SK-N-SH treated with all-trans-retinoic acid at 6 μM for 48 hours (cell line): ENCODE results near the gene INSM1.

Experiments
- ATAC-seq: fragments of 200-7000 bp; cut with Tn5 transposase; 3 replicates; pipeline ENCODE4 v1.9.1; 2020; ENCODE audit warnings: mild to moderate bottlenecking, moderate library complexity
- BACH2 ChIP-seq: fragments of 250-450 bp; sonication (Bioruptor Pico); IDR thresholded peaks from 2 replicates; pipeline ENCODE4 v1.9.0; 2021; ENCODE audit warnings: mild to moderate bottlenecking, borderline replicate concordance
- CREB5 ChIP-seq: fragments of 250-450 bp; sonication (Bioruptor Pico); IDR thresholded peaks from 2 replicates; pipeline ENCODE4 v1.5.1; 2020; ENCODE audit warnings: low read depth, mild to moderate bottlenecking, moderate library complexity
- CSDC2 ChIP-seq: fragments of 250-450 bp; sonication (Bioruptor Pico); IDR thresholded peaks from 2 replicates; pipeline ENCODE4 v1.5.0; 2020; ENCODE audit warnings: mild to moderate bottlenecking, moderate library complexity
- ESRRG ChIP-seq: fragments of 250-450 bp; sonication (Bioruptor Pico); IDR thresholded peaks from 2 replicates; pipeline ENCODE4 v1.6.1; 2021; ENCODE audit warnings: mild to moderate bottlenecking
- OSR1 ChIP-seq: fragments of 250-450 bp; sonication (Bioruptor Pico); IDR thresholded peaks from 2 replicates; pipeline ENCODE4 v1.8.0; 2022; ENCODE audit warnings: moderate library complexity, mild to moderate bottlenecking, inconsistent platforms
- PATZ1 ChIP-seq: fragments of 250-450 bp; sonication (Bioruptor Pico); IDR thresholded peaks from 2 replicates; pipeline ENCODE4 v1.8.0; 2020; ENCODE audit warnings: mild to moderate bottlenecking, moderate library complexity, borderline replicate concordance
- RARB ChIP-seq: fragments of 250-450 bp; sonication (Bioruptor Pico); IDR thresholded peaks from 2 replicates; pipeline ENCODE4 v1.8.0; 2021; ENCODE audit warnings: mild to moderate bottlenecking, moderate library complexity
- SNAI2 ChIP-seq: fragments of 250-450 bp; sonication (Bioruptor Pico); IDR thresholded peaks from 2 replicates; pipeline ENCODE4 v1.5.0; 2020; ENCODE audit warnings: mild to moderate bottlenecking, moderate library complexity
- TCF4 ChIP-seq: fragments of 250-450 bp; sonication (Bioruptor Pico); IDR thresholded peaks from 2 replicates; pipeline ENCODE4 v1.8.0; 2021; ENCODE audit warnings: mild to moderate bottlenecking, moderate library complexity, borderline replicate concordance
- ZFP3 ChIP-seq: fragments of 250-450 bp; sonication (Bioruptor Pico); IDR thresholded peaks from 2 replicates; pipeline ENCODE4 v1.5.0; 2020; ENCODE audit warnings: mild to moderate bottlenecking, moderate library complexity
- ZFP30 ChIP-seq: fragments of 450-650 bp; formaldehyde crosslinking; IDR thresholded peaks from 2 replicates; pipeline ENCODE4 v1.5.0; 2022; ENCODE audit warnings: mild to moderate bottlenecking, moderate library complexity
- ZNF70 ChIP-seq: fragments of 450-650 bp; formaldehyde crosslinking; IDR thresholded peaks from 2 replicates; pipeline ENCODE4 v1.5.0; 2020; ENCODE audit warnings: mild to moderate bottlenecking, moderate library complexity
- ZNF8 ChIP-seq: fragments of 450-650 bp; formaldehyde crosslinking; IDR thresholded peaks from 2 replicates; pipeline ENCODE4 v1.5.0; 2020; ENCODE audit warnings: mild to moderate bottlenecking, moderate library complexity
- TF ChIP-seq, protein P1 (sequence below): fragments of 250-450 bp; sonication (Bioruptor Pico); IDR thresholded peaks from 2 replicates; pipeline ENCODE4 v1.5.0; 2020; ENCODE audit warnings: mild to moderate bottlenecking, moderate library complexity
- TF ChIP-seq, protein P2 (sequence below): fragments of 250-450 bp; sonication (Bioruptor Pico); IDR thresholded peaks from 2 replicates; pipeline ENCODE4 v1.5.1; 2021; ENCODE audit warnings: mild to moderate bottlenecking, moderate library complexity
- TF ChIP-seq, protein P3 (sequence below): fragments of 250-450 bp; sonication (Bioruptor Pico); IDR thresholded peaks from 2 replicates; pipeline ENCODE4 v1.8.0; 2021; ENCODE audit warnings: low read depth, mild to moderate bottlenecking, moderate library complexity, borderline replicate concordance

INSM1 gene

GRCh38 chr20:20364593-20365479 lies 3.1 kb upstream of the INSM1 start (continued):
- TF ChIP-seq, protein P1, sequence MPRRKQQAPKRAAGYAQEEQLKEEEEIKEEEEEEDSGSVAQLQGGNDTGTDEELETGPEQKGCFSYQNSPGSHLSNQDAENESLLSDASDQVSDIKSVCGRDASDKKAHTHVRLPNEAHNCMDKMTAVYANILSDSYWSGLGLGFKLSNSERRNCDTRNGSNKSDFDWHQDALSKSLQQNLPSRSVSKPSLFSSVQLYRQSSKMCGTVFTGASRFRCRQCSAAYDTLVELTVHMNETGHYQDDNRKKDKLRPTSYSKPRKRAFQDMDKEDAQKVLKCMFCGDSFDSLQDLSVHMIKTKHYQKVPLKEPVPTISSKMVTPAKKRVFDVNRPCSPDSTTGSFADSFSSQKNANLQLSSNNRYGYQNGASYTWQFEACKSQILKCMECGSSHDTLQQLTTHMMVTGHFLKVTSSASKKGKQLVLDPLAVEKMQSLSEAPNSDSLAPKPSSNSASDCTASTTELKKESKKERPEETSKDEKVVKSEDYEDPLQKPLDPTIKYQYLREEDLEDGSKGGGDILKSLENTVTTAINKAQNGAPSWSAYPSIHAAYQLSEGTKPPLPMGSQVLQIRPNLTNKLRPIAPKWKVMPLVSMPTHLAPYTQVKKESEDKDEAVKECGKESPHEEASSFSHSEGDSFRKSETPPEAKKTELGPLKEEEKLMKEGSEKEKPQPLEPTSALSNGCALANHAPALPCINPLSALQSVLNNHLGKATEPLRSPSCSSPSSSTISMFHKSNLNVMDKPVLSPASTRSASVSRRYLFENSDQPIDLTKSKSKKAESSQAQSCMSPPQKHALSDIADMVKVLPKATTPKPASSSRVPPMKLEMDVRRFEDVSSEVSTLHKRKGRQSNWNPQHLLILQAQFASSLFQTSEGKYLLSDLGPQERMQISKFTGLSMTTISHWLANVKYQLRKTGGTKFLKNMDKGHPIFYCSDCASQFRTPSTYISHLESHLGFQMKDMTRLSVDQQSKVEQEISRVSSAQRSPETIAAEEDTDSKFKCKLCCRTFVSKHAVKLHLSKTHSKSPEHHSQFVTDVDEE (CRISPR knock-in tag): no peak
- TF ChIP-seq, all 23 proteins: peak for 0

DNA sequence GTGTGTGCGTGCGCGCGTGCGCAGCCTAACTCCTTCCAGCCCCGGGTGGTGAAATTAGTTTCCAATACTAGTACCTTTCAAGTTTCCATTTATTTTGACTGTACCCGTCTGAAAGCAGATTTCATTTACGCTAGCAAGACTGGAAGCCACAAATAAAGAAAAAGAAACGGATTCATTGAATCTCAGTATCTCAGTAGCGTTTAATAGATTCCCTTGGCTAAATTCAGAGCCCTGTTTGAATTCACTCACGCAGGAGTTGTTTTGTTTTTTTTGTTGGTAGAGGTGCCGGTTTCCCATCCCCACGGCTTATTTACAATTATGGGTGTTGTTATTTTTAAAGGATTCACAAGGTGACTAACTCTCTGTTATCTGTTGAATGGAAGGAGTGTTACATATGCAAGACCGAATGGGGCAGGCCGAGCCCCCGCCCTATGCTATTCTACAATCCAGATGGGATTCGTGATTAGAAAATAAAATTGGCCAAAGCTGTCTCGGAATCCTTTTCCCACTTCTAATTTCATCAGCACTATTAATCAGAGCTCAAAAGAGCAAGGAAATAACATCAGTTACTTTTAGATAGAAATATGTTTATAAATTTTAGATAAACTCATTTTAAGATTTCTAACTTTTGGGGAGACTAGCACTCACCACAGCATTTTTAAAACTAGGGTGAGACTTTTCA lies 2.3 kb upstream of the INSM1 start:
- TF ChIP-seq, protein P2, sequence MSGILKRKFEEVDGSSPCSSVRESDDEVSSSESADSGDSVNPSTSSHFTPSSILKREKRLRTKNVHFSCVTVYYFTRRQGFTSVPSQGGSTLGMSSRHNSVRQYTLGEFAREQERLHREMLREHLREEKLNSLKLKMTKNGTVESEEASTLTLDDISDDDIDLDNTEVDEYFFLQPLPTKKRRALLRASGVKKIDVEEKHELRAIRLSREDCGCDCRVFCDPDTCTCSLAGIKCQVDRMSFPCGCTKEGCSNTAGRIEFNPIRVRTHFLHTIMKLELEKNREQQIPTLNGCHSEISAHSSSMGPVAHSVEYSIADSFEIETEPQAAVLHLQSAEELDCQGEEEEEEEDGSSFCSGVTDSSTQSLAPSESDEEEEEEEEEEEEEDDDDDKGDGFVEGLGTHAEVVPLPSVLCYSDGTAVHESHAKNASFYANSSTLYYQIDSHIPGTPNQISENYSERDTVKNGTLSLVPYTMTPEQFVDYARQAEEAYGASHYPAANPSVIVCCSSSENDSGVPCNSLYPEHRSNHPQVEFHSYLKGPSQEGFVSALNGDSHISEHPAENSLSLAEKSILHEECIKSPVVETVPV (CRISPR knock-in tag): no peak
- TF ChIP-seq RARB (CRISPR knock-in tag): no peak
- no peak for TF ChIP-seq ZNF70 (CRISPR knock-in tag)
- no peak for TF ChIP-seq CREB5
- no peak for TF ChIP-seq BACH2
- TF ChIP-seq, protein P1 (CRISPR knock-in tag): no peak
- TF ChIP-seq ZNF8: no peak
- no peak for TF ChIP-seq PATZ1 (CRISPR knock-in tag)
- no peak for TF ChIP-seq ZFP3 (CRISPR knock-in tag)
- ATAC-seq: no peak

- ATAC-seq: no peak
- TF ChIP-seq ESRRG (CRISPR knock-in tag): no peak
- no peak for TF ChIP-seq CREB5
- TF ChIP-seq, protein P3, sequence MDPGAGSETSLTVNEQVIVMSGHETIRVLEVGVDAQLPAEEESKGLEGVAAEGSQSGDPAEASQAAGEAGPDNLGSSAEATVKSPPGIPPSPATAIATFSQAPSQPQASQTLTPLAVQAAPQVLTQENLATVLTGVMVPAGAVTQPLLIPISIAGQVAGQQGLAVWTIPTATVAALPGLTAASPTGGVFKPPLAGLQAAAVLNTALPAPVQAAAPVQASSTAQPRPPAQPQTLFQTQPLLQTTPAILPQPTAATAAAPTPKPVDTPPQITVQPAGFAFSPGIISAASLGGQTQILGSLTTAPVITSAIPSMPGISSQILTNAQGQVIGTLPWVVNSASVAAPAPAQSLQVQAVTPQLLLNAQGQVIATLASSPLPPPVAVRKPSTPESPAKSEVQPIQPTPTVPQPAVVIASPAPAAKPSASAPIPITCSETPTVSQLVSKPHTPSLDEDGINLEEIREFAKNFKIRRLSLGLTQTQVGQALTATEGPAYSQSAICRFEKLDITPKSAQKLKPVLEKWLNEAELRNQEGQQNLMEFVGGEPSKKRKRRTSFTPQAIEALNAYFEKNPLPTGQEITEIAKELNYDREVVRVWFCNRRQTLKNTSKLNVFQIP (CRISPR knock-in tag): no peak
- TF ChIP-seq SNAI2 (CRISPR knock-in tag): no peak
- TF ChIP-seq OSR1 (CRISPR knock-in tag): no peak
- no peak for TF ChIP-seq RARB (CRISPR knock-in tag)
- TF ChIP-seq PATZ1 (CRISPR knock-in tag): no peak
- TF ChIP-seq TCF4 (CRISPR knock-in tag): no peak
- TF ChIP-seq, protein P1 (CRISPR knock-in tag): no peak
- no peak for TF ChIP-seq ZFP30 (CRISPR knock-in tag)
- TF ChIP-seq ZNF8: no peak
- no peak for TF ChIP-seq CSDC2
These were observed 1.4 kb upstream of the INSM1 start for GRCh38 chr20:20366551-20366875.
